Smooth muscle cell (in vitro differentiated cells): ENCODE results near the gene TAT. TPM values are rescaled to one million over a fixed set of nuclear protein-coding genes. Genes with fewer than 3 reads are reported as not detected.
"Not testable (repeated sequence)": the region's sequence is repeated elsewhere in the genome, so short reads cannot be mapped to it uniquely, and the experiment has no call there.

Experiments used
- DNase-seq: peaks from one replicate; lab custom pipeline; 2025; ENCODE audit not compliant: unreplicated experiment; lab: John Stamatoyannopoulos, UW
- H2AFZ ChIP-seq: fragments of 200-600 bp; sonication (generic); 2 replicates; pipeline ENCODE4 v1.6.0; 2016; ENCODE audit warnings: antibody characterized with exemption, low read depth, mild to moderate bottlenecking
- H3F3A ChIP-seq: fragments of 200-600 bp; sonication (generic); 2 replicates; pipeline ENCODE4 v1.6.0; 2017; ENCODE audit warnings: antibody characterized with exemption, low read depth
- H3K27ac ChIP-seq: fragments of 200-600 bp; sonication (generic); 2 replicates; pipeline ENCODE4 v1.5.1; 2016; ENCODE audit warnings: low read depth, mild to moderate bottlenecking
- H3K27me3 ChIP-seq: fragments of 200-600 bp; sonication (generic); 2 replicates; pipeline ENCODE4 v1.6.1; 2016; ENCODE audit warnings: low read depth, mild to moderate bottlenecking
- H3K36me3 ChIP-seq: fragments of 200-600 bp; sonication (generic); 2 replicates; pipeline ENCODE4 v1.5.1; 2016; ENCODE audit warnings: low read depth
- H3K4me1 ChIP-seq: fragments of 200-600 bp; sonication (generic); 2 replicates; pipeline ENCODE4 v1.5.1; 2016; ENCODE audit warnings: low read depth
- H3K4me2 ChIP-seq: fragments of 200-600 bp; sonication (generic); 2 replicates; pipeline ENCODE4 v1.6.0; 2016; ENCODE audit warnings: mild to moderate bottlenecking
- H3K4me3 ChIP-seq: fragments of 200-600 bp; sonication (generic); 2 replicates; pipeline ENCODE4 v1.5.1; 2016; ENCODE audit warnings: mild to moderate bottlenecking
- H3K79me2 ChIP-seq: fragments of 200-600 bp; sonication (generic); 2 replicates; pipeline ENCODE4 v1.6.0; 2016; ENCODE audit warnings: low read depth, mild to moderate bottlenecking
- H3K9ac ChIP-seq: fragments of 200-600 bp; sonication (generic); 2 replicates; pipeline ENCODE4 v1.6.0; 2016; ENCODE audit warnings: low read depth
- H3K9me3 ChIP-seq: fragments of 200-600 bp; sonication (generic); replicated peaks from 2 replicates; pipeline ENCODE4 v1.5.1; 2016; ENCODE audit warnings: low read depth
- H4K20me1 ChIP-seq: fragments of 200-600 bp; sonication (generic); 2 replicates; pipeline ENCODE4 v1.6.0; 2016; ENCODE audit warnings: low read depth
- CTCF ChIP-seq: fragments of 200-600 bp; sonication (generic); IDR thresholded peaks from 2 replicates; pipeline ENCODE4 v1.5.1; 2017; ENCODE audit warnings: borderline replicate concordance, mild to moderate bottlenecking, antibody characterized with exemption; ENCODE audit not compliant: insufficient read depth, poor library complexity, severe bottlenecking
- WGBS: methylation state at CpG from one replicate; pipeline ENCODE4 v1.1.7; 2016; ENCODE audit warnings: low lambda C conversion rate; 5-methylcytosine and 5-hydroxymethylcytosine counted together
- polyA plus RNA-seq: library from polyadenylated mRNA; unstranded; fragments of >200 nt; fragmentation: Nextera tagmentation; extraction: Ambion mirVana; gene quantifications from 2 replicates; pipeline ENCODE4 v1.2.1, GENCODE V29; 2016
- total RNA-seq: library from RNA; depleted of rRNA; stranded (reverse); fragments of >200 nt; gene quantifications from 2 replicates; pipeline ENCODE4 v1.2.3, GENCODE V29; 2014

The TAT gene
- total and polyA plus RNA-seq, 2 experiments from 2014 or later: not detected

GRCh38 chr16:71585318-71585703, 8.4 kb upstream of the TAT start:
- Histone ChIP-seq H3K4me1 (no peaks in the 10 kb centered on the region), H3K36me3 (no peaks in the 10 kb centered on the region), H3K4me2 (no peak overlapping the region), H3K27ac (no peak overlapping the region), H3K79me2 (no peaks in the 10 kb centered on the region), H3K27me3 (peaks cover 14% of the 10 kb centered on the region), H3K9ac (no peak overlapping the region), H3K9me3 (no peaks in the 10 kb centered on the region), H3F3A (no peaks in the 10 kb centered on the region), H4K20me1 (no peaks in the 10 kb centered on the region), H2AFZ (no peak overlapping the region), H3K4me3 (no peak overlapping the region)
- TF ChIP-seq CTCF: no peak
- 72% methylated on average over 4 of the region's 4 CpGs for WGBS
- no peak for DNase-seq

DNA sequence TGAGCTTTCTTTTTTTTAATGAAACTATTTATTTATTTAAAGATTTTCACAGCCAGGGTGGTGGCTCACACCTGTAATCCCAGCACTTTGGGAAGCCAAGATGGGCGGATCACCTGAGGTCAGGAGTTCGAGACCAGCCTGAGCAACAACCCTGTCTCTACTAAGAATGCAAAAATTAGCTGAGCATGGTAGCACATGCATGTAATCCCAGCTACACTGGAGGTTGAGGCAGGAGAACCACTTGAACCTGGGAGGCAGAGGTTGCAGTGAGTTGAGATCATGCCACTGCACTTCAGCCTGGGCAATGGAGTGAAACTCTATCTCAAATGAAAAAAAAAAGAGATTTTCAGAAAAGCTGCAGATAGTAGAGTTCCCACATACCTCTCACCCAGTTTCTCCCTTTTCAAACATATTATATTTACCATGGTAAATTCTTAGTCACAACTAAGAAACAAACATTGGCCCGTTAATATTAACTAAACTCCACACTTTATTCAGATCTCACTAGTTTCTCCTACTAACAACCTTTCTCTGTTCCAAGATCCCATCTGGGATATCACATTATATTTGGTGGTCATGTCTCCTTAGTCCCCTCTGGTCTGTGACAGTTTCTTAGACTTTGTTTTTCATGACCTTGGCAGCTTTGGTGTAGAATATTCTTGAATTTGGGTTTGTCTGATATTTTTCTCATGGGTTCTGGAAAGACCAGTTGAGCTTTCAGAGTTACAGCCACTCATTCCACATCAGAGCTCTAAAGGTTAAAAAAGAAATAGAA, 7.8 kb upstream of the TAT start:
- DNase-seq: no peak
- no peaks in the 10 kb centered on the region for H3K36me3 ChIP-seq
- no peaks in the 10 kb centered on the region for H3F3A ChIP-seq
- no peaks in the 10 kb centered on the region for H3K4me1 ChIP-seq
- WGBS: 81% methylated on average over 3 of the region's 3 CpGs
- no peaks in the 10 kb centered on the region for H3K79me2 ChIP-seq
- no peaks in the 10 kb centered on the region for H4K20me1 ChIP-seq
- no peak for TF ChIP-seq CTCF
- H3K9ac ChIP-seq: no peak overlapping the region
- no peak overlapping the region for H3K4me3 ChIP-seq
- H3K27me3 ChIP-seq: peaks cover 14% of the 10 kb centered on the region
- H3K4me2 ChIP-seq: no peak overlapping the region
- H2AFZ ChIP-seq: no peak overlapping the region
- H3K27ac ChIP-seq: no peak overlapping the region
- H3K9me3 ChIP-seq: no peaks in the 10 kb centered on the region

- H3K79me2 ChIP-seq, H2AFZ ChIP-seq, H3K4me2 ChIP-seq, H3K9me3 ChIP-seq, DNase-seq, H3K27ac ChIP-seq, H3K4me1 ChIP-seq, H4K20me1 ChIP-seq, H3K36me3 ChIP-seq, H3K4me3 ChIP-seq, H3F3A ChIP-seq, H3K9ac ChIP-seq: not testable (repeated sequence)
- H3K27me3 ChIP-seq: peaks cover 20% of the 10 kb centered on the region
- WGBS: 96% methylated on average over 5 of the region's 5 CpGs
Measured at GRCh38 chr16:71582553-71582848, 5.6 kb upstream of the TAT start.

DNA sequence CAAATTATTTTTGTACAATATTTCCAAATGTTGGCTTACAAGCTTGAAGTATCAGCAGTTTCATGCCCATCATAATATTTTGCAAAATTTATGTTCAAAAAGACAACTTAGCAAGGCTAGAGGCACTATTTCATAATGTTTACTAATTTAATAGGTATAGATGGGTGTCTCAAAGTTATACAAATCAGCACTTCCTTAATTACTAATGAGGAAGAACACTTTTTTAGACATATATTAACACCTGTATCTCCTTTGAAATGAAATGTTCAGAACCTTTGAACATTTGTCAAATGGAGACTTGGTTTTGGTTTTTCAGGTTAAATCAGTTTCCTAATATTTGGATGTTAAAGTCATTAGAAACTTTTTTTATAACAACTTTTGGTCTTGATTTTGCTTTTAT, 2.2 kb downstream of the TAT start:
- Histone ChIP-seq H3K4me3 (no peak overlapping the region), H3K79me2 (no peaks in the 10 kb centered on the region)

More for the DNA sequence above, 2.2 kb downstream of the TAT start:
- H3K9me3 ChIP-seq: no peaks in the 10 kb centered on the region
- no peaks in the 10 kb centered on the region for H3F3A ChIP-seq
- no peaks in the 10 kb centered on the region for H4K20me1 ChIP-seq
- no peak for DNase-seq
- no peak overlapping the region for H3K9ac ChIP-seq
- H3K27me3 ChIP-seq: peaks cover 24% of the 10 kb centered on the region
- no peaks in the 10 kb centered on the region for H3K36me3 ChIP-seq
- no peaks in the 10 kb centered on the region for H3K4me1 ChIP-seq
- no peak overlapping the region for H3K4me2 ChIP-seq
- H3K27ac ChIP-seq: no peak overlapping the region
- H2AFZ ChIP-seq: no peak overlapping the region
- TF ChIP-seq CTCF: no peak
